PC-9 (cell line): ENCODE data around the gene AGAP3. TPM values are rescaled to one million over a fixed set of nuclear protein-coding genes. Genes with fewer than 3 reads are reported as not detected.

Experiments
- BruUV-seq: library from RNA; stranded (reverse); fragments of 400-500 nt; replicated peaks from 2 replicates; lab custom pipeline; 2021; lab: Mats Ljungman, UMichigan
- CTCF ChIA-PET: fragments of 300-600 bp; sonication (Branson Sonifier 250); formaldehyde crosslinking; loops from one replicate; lab custom pipeline; 2022; ENCODE audit warnings: antibody characterized with exemption; lab: Charles Lee
- POLR2A ChIA-PET: fragments of 300-600 bp; sonication (Branson Sonifier 250); formaldehyde crosslinking; loops from one replicate; lab custom pipeline; 2022; ENCODE audit warnings: antibody characterized with exemption; ENCODE audit not compliant: unreplicated experiment; lab: Charles Lee
- DNase-seq, 2 experiments: peaks; one replicate each; pipeline versions ENCODE4 v3.0.0 to v3.0.0-alpha.2; 2015 to 2022; ENCODE audit warnings: mixed read lengths in 1 of 2
- H2AFZ ChIP-seq: fragments of 200-600 bp; sonication (generic); 2 replicates; pipeline ENCODE4 v1.8.1; 2017; ENCODE audit warnings: antibody characterized with exemption
- H3F3A ChIP-seq: fragments of 200-600 bp; sonication (generic); 2 replicates; pipeline ENCODE4 v1.8.1; 2017; ENCODE audit warnings: antibody characterized with exemption, mild to moderate bottlenecking, low read depth; ENCODE audit not compliant: insufficient read depth
- H3K27ac ChIP-seq: fragments of 200-600 bp; sonication (generic); 2 replicates; pipeline ENCODE4 v1.6.1; 2016; ENCODE audit warnings: mixed run types
- H3K27me3 ChIP-seq: fragments of 200-600 bp; sonication (generic); 2 replicates; pipeline ENCODE4 v1.6.1; 2016; ENCODE audit warnings: low read depth, mixed run types; ENCODE audit not compliant: insufficient read depth
- H3K36me3 ChIP-seq: fragments of 200-600 bp; sonication (generic); 2 replicates; pipeline ENCODE4 v1.6.1; 2016; ENCODE audit warnings: low read depth, mixed run types
- H3K4me1 ChIP-seq: fragments of 200-600 bp; sonication (generic); replicated peaks from 2 replicates; pipeline ENCODE4 v1.6.1; 2016; ENCODE audit warnings: mixed run types; ENCODE audit not compliant: insufficient read depth
- H3K4me2 ChIP-seq: fragments of 200-600 bp; sonication (generic); 2 replicates; pipeline ENCODE4 v1.6.1; 2017; ENCODE audit warnings: mixed run types
- H3K4me3 ChIP-seq: fragments of 200-600 bp; sonication (generic); 2 replicates; pipeline ENCODE4 v1.6.1; 2016; ENCODE audit warnings: mixed run types
- H3K79me2 ChIP-seq: fragments of 200-600 bp; sonication (generic); 2 replicates; pipeline ENCODE4 v1.6.1; 2017; ENCODE audit warnings: low read depth, mixed run types
- H3K9me2 ChIP-seq: fragments of 200-600 bp; sonication (generic); 2 replicates; pipeline ENCODE4 v1.8.1; 2017; ENCODE audit warnings: mild to moderate bottlenecking; ENCODE audit not compliant: insufficient read depth
- H3K9me3 ChIP-seq: fragments of 200-600 bp; sonication (generic); 2 replicates; pipeline ENCODE4 v1.8.1; 2016; ENCODE audit warnings: low read depth; ENCODE audit not compliant: insufficient read depth
- H4K20me1 ChIP-seq: fragments of 200-600 bp; sonication (generic); 2 replicates; pipeline ENCODE4 v1.8.1; 2017; ENCODE audit not compliant: insufficient read depth
- EZH2 ChIP-seq: fragments of 200-600 bp; sonication (generic); IDR thresholded peaks from 2 replicates; pipeline ENCODE4 v1.8.0; 2017; ENCODE audit warnings: antibody characterized with exemption, low read depth
- intact Hi-C: fragments of 100-400 bp; cut with micrococcal nuclease; formaldehyde crosslinking; loops from one replicate; pipeline ENCODE4 v1.10.0; 2022; ENCODE audit not compliant: unreplicated experiment
- total RNA-seq: library from RNA; stranded (reverse); gene quantifications from 2 replicates; pipeline ENCODE4 v1.2.3, GENCODE V29; 2021
- TF ChIP-seq, protein P1 (sequence below): fragments of 200-600 bp; sonication (generic); conservative IDR thresholded peaks from 2 replicates; pipeline ENCODE4 v1.6.1; 2017; ENCODE audit warnings: mixed run types, antibody characterized with exemption, mild to moderate bottlenecking, moderate library complexity

The AGAP3 gene
- total RNA-seq, 1 experiment from 2014 or later, result 103 TPM

DNA sequence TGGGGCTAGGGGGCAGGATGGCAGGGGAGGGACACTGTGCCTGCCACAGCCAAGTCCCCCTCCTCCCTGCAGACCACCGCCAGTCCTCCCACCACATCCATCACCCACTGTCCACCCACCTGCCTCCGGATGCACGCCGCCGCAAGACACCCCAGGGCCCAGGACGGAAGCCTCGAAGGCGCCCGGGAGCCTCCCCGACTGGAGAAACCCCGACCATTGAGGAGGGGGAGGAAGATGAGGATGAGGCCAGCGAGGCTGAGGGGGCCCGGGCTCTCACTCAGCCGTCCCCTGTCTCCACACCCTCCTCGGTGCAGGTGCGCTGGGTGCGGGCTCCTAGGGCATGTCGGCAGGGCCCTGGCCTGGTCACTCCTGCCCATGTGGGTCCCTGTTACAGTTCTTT lies 21.8 kb upstream of the AGAP3 start:
- no peak for DNase-seq
- no peak overlapping the region for H3K4me3 ChIP-seq
- no peak overlapping the region for H3K4me2 ChIP-seq
- H3K9me2 ChIP-seq, result no peaks in the 10 kb centered on the region
- no peak overlapping the region for H3K27ac ChIP-seq
- ChIA-PET CTCF (no interaction called here), POLR2A (no interaction called here)
- no peaks in the 10 kb centered on the region for H3K9me3 ChIP-seq
- peaks cover 28% of the 10 kb centered on the region; the same call in 1 of the 2 replicates for H3F3A ChIP-seq
- peaks cover 23% of the 10 kb centered on the region for H4K20me1 ChIP-seq
- no peak overlapping the region for H2AFZ ChIP-seq
- BruUV-seq, result no TSS peak
- intact Hi-C loops, result no loop called here
- H3K79me2 ChIP-seq, result peaks cover 42% of the 10 kb centered on the region
- peaks cover 36% of the 10 kb centered on the region for H3K4me1 ChIP-seq
- peaks cover 18% of the 10 kb centered on the region for H3K36me3 ChIP-seq
- TF ChIP-seq EZH2, result no peak
- TF ChIP-seq, protein P1, sequence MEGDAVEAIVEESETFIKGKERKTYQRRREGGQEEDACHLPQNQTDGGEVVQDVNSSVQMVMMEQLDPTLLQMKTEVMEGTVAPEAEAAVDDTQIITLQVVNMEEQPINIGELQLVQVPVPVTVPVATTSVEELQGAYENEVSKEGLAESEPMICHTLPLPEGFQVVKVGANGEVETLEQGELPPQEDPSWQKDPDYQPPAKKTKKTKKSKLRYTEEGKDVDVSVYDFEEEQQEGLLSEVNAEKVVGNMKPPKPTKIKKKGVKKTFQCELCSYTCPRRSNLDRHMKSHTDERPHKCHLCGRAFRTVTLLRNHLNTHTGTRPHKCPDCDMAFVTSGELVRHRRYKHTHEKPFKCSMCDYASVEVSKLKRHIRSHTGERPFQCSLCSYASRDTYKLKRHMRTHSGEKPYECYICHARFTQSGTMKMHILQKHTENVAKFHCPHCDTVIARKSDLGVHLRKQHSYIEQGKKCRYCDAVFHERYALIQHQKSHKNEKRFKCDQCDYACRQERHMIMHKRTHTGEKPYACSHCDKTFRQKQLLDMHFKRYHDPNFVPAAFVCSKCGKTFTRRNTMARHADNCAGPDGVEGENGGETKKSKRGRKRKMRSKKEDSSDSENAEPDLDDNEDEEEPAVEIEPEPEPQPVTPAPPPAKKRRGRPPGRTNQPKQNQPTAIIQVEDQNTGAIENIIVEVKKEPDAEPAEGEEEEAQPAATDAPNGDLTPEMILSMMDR, result no peak
- no peaks in the 10 kb centered on the region for H3K27me3 ChIP-seq

DNA sequence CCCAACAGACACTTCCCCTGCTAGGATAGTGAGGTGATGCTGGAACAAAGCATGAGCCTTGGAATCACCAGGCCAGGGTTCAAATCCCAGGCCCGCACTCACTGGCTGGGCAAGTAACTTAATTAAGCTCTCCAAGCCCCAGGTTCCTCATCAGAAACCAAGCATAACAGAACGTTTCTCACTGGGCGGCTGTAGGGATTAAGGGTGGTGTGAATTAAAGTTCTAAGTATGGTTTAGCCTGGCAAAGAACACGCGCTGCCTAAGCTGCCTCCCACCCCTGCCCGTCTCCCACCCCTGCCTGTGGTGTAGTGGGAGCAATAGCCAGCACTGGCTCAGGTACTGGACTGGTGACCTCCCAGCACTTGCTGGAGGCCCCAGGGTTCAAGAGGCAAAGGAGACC lies 21.3 kb upstream of the AGAP3 start:
- Histone ChIP-seq H3K9me3 (no peaks in the 10 kb centered on the region), H2AFZ (no peak overlapping the region), H3K4me2 (no peak overlapping the region), H3K27ac (no peak overlapping the region), H3K4me1 (peaks cover 36% of the 10 kb centered on the region), H4K20me1 (peaks cover 23% of the 10 kb centered on the region), H3K4me3 (no peak overlapping the region), H3F3A (peaks cover 28% of the 10 kb centered on the region; the same call in 1 of the 2 replicates), H3K36me3 (peaks cover 21% of the 10 kb centered on the region), H3K79me2 (peaks cover 37% of the 10 kb centered on the region), H3K27me3 (no peaks in the 10 kb centered on the region), H3K9me2 (no peaks in the 10 kb centered on the region)
- CTCF ChIA-PET, result no interaction called here
- intact Hi-C loops, result no loop called here
- no peak for TF ChIP-seq EZH2
- TF ChIP-seq, protein P1, result no peak
- DNase-seq, result no peak
- POLR2A ChIA-PET, result no interaction called here
- BruUV-seq, result no TSS peak

DNA sequence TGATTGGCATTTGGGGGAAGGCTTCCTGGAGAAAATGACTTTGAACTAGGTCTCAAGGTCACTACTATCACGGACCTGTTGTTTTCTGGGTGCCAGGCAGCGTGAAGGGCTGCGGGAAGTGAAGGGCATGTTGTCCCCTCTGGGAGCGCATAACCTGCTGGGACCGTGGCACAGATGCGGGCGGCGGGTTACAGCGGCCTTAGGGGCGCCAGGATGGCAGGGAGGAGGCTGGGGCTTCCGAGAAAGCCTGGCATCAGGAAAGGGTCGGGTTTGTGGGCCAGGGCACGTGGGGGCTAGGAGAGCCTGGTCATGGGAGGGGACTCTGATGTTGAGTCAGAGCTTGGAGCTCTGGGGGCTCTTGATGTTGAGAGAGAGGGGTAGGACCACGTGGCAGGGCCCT lies 20.8 kb upstream of the AGAP3 start:
- intact Hi-C loops, result no loop called here
- H3K79me2 ChIP-seq, result peaks cover 32% of the 10 kb centered on the region
- BruUV-seq, result no TSS peak
- no peak overlapping the region for H3K27ac ChIP-seq
- TF ChIP-seq, protein P1, result no peak
- TF ChIP-seq EZH2, result no peak
- ChIA-PET POLR2A (no interaction called here), CTCF (no interaction called here)
- H3F3A ChIP-seq, result peaks cover 28% of the 10 kb centered on the region; the same call in 1 of the 2 replicates
- no peaks in the 10 kb centered on the region for H3K9me2 ChIP-seq
- H3K9me3 ChIP-seq, result no peaks in the 10 kb centered on the region
- no peak overlapping the region for H3K4me2 ChIP-seq
- peaks cover 33% of the 10 kb centered on the region for H3K4me1 ChIP-seq
- peaks cover 21% of the 10 kb centered on the region for H3K36me3 ChIP-seq
- H4K20me1 ChIP-seq, result peaks cover 23% of the 10 kb centered on the region
- no peaks in the 10 kb centered on the region for H3K27me3 ChIP-seq
- H3K4me3 ChIP-seq, result no peak overlapping the region
- no peak overlapping the region for H2AFZ ChIP-seq
- DNase-seq, result no peak
